Epithelial cell of esophagus (primary cell): ENCODE data around the gene SUN2.

Experiments used
- DNase-seq: peaks from one replicate; pipeline ENCODE4 v3.0.0; 2010; ENCODE audit warnings: low read depth
- H3K4me3 ChIP-seq: 2 replicates; pipeline ENCODE4 v1.5.1; 2011; ENCODE audit warnings: mild to moderate bottlenecking, low read length, control low read depth
- TF ChIP-seq, protein P1 (sequence below): IDR thresholded peaks from 2 replicates; pipeline ENCODE4 v1.5.1; 2011; ENCODE audit warnings: low read depth, mild to moderate bottlenecking, low read length, control low read depth, inconsistent platforms; ENCODE audit not compliant: insufficient read depth; ENCODE audit errors: missing control alignments

SUN2 gene

GRCh38 chr22:38689651-38690050 lies 66.1 kb downstream of the SUN2 start:
- DNase-seq: no peak
- H3K4me3 ChIP-seq: no peak overlapping the region
- TF ChIP-seq, protein P1, sequence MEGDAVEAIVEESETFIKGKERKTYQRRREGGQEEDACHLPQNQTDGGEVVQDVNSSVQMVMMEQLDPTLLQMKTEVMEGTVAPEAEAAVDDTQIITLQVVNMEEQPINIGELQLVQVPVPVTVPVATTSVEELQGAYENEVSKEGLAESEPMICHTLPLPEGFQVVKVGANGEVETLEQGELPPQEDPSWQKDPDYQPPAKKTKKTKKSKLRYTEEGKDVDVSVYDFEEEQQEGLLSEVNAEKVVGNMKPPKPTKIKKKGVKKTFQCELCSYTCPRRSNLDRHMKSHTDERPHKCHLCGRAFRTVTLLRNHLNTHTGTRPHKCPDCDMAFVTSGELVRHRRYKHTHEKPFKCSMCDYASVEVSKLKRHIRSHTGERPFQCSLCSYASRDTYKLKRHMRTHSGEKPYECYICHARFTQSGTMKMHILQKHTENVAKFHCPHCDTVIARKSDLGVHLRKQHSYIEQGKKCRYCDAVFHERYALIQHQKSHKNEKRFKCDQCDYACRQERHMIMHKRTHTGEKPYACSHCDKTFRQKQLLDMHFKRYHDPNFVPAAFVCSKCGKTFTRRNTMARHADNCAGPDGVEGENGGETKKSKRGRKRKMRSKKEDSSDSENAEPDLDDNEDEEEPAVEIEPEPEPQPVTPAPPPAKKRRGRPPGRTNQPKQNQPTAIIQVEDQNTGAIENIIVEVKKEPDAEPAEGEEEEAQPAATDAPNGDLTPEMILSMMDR: no peak

GRCh38 chr22:38685761-38686160 lies 70.0 kb downstream of the SUN2 start:
- no peak for DNase-seq
- H3K4me3 ChIP-seq: no peak overlapping the region
- TF ChIP-seq, protein P1: no peak

DNA sequence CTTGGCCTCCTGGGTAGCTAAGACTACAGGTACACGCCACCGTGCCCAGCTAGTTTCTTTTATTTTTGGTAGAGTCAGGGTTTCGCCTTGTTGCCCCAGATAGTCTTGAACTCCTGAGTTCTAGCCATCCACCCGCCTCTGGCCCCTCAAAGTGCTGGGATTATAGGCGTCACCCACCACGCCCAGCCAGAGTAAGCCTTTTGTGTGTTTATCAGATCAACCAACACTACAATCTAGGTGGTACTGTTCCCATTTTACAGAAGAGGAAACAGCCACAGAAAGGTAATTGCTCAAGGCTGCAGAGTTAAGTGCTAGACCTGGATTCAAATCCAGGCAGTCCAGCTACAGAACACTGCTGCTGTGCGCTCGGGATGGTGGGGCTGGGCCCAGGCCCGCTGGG lies 70.9 kb downstream of the SUN2 start:
- TF ChIP-seq, protein P1: no peak
- H3K4me3 ChIP-seq: no peak overlapping the region
- DNase-seq: no peak
